Fibroblast of the conjunctiva (primary cell): ENCODE measurements around the gene BCKDHA.

Source experiments
- DNase-seq: peaks from one replicate; pipeline ENCODE4 v3.0.0-alpha.2; 2010; ENCODE audit warnings: low read depth

BCKDHA gene

DNA sequence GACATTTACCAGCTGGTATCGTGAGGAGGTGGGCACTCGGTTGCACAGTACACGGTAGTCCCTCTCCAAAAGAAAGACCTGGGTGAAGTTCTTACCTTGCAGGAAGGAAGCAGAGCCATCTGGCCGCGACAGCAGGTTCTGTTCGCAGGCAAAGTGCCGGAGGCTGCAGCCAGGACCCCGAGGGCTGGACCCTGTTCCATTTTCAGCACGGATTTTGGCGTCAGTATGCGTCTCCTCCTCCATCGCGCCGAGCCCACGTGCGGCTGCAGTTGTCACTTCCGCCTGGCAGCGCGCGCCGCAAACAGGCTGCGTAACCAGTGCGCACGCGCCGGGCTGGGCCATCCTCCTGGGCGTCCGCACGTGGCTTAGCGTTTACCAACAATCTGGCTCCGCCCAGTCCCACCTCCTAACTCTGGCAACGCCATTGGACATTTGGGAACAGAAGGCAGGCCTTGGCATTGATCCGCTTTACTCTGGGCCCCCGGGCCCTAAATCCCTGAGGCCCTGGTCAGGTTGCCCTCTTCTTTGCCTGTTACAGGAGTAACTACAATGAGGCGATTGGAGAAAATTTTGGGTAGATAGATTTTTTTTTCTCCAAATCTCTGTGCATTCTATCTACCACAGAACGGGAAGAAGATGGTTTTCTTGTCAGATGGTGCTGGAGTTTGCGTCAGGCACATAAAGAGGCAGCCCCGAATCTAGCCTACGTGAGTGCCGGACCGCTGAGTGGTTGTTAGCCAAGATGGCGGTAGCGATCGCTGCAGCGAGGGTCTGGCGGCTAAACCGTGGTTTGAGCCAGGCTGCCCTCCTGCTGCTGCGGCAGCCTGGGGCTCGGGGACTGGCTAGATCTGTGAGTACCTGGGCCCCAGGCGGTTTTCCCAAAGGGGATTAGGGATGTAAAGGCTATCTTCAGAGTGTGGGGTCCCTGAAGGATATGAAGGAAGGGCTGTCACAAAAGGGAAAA, at the start of gene BCKDHA, which contains the start of gene EXOSC5:
TSS of gene BCKDHA (plus strand) at position 733 of the 964 bp plus-strand sequence. CDS start at position 743, 10 bp downstream.
TSS of gene EXOSC5 (minus strand) at position 274 of the 964 bp plus-strand sequence. CDS start at position 243, 31 bp downstream.
- DNase-seq = peak; percentile 100

DNA sequence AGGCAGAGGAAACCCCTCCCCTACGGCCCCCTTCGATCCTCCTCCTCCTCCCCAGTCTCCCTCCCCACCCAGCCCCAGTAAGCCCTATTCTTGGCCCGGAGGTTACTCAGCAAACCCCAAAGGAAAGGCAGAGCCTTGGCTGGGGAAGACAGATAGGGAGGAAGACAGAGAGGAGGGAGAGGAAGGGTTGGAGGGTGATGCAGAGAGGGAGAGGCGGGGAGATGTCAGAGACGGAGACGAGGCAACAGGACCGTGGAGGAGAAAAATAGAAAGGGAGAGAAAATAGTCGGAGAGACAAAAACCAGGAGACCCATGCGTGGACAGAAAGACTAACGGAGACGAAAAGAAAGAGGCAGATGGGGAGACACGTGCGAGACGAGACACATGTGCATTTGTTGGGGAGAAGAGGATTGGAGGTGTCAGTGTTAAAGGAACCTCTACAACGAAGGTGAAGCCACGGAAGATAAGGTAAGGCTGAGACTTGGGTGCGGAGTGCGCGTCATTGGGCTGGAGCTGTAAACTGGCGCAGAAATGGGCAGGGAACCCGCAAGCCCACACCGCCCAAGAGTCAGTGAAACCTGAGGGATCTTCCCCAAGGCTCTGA, 46.8 kb upstream of the BCKDHA start:
- DNase-seq = no peak

DNA sequence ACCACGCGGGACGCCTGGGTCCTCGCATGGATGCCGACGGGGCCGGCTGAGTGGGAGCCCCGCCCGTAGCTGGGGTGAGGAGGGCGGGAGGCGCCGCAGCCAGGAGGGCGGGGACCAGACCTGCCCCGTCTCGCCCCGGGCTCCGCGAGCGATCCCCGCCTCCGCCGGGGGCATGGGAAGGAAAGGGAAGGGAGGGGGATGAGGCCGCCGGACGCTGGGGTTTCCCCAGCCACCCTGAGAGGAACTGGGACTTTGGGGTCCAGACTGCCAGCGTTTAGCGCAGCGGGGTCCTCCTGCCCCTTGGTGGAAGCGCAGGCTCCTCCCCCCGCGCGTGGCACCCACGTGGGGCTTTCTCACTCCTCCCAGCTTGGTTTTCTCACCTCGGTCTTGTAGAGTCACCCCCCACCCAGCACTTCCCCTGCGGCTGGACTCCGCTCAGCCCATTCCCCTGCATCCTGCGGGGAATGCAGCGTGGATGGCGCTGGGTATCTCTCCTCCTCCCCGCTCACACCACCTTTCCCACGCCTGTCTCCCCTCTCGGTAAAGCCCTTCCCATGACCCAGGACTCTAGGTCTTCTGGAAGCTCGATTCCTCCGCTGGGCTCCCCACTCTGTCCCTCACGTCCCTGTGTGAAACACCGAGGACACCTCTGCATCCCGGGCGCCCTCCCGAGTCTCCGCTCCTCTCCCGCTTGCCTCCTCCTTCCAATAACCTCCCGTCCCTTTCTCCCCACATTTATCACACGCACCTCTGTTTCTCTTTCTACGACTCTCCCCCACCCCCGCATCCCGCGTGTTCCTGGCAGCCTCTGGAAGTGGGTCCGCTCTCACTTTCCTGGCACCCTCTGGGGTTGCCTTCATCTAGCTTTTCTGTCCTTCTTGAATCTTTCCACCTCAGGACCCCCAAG, 46.0 kb upstream of the BCKDHA start:
- DNase-seq = no peak

DNA sequence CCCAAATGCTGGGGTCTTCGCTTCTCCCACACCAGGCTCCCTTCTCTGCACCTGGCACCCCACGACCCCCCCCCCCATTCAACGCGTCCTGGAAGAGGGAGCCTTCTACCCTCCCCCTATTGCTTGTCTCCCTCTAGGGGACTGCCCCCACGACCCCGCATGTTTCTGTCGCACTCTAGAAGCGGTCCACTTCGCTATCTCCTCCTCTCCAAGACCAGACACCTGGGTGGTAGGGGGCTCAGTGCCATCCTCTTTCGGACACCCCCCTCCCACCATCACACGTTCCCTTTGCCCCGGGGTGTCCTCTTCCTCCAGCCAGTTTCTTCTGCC, 45.4 kb upstream of the BCKDHA start:
- no peak for DNase-seq

DNA sequence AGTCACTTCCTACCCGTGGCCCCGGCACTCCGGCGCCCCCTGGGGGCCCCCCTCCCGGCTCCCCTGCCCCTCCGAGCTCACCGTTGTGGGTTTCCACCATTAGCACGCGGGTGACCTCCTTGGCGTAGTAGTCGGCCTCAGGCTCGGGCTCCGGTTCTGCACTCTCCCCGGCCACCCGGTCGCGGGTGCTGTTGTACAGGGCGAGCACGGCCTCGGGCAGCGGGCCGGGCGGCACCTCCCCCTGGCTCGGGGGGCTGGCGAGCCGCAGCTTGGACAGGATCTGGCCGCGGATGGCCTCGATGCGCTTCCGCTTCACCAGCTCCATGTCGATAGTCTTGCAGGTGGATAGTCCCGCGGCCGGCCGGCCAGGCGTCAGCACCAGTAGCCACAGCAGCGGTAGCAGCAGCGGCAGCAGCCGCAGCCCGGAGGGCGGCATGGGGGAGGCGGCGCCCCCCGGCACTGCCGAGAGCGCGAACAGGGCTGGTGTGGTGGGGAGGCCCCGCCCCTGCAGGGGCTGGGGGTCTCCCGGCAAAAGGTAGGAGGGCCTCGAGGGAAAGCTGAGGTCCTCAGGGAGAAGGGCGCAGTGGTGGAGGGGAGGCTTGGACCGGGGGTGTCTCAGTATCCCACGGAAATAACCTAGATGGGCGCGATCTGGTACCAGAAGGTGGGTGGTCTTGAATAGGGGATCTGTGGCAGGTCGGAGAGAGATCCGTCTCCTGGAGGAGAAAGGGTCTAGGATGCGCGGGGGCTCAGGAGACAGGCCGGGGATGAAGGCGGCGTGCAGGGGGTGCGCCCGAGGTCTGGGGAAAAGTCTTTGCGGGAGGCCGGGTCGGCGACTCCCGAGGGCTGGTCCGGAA, 44.8 kb upstream of the BCKDHA start:
- no peak for DNase-seq

DNA sequence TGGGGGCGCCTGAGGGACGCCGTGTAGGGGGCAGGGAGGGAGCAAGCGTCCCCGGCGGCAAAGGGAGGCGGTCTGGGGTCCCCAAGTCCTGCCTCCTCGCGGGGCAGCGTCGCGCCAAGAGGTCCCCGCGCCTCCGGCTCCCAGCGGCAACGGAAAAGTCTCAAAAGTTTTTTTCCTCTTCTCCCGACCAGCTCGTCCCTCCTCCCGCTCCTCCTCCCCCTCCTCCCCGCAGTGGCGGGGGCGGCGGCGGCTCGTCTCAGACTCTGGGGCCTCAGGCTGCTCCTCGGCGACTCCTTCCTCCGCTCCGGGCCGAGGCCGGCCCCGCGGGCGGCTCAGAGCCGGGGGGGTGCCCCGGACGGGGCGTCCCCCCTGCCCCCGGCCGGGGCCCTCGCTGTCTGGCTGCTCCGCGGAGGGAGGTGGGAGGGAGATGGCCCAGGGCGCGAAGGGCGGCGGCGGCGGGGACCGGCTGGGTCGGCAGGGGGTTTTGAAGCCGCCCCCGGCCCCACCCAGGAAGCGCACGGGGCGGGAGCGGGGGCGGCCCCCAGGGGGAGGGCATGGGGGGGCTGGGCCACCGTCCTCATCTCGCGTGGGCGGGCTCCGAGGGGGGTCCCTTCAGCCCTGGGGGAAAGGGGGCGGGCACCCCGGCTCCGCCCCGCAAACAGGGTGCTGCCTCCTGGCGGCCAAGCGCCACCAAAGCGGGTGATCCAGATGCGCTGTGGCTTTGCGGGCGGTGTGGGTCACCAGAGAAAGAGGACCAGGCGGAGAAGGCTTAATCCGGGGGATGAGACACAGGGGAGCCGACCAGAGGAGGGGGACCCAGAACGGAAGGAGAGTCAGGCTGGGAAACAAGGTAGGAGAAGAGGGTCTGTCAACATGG, 43.9 kb upstream of the BCKDHA start, which contains the start of gene TGFB1:
TSS of gene TGFB1 (minus strand) at position 457 of the 877 bp plus-strand sequence. CDS start 878 bp downstream, outside the sequence.
- DNase-seq = peak; percentile 67

DNA sequence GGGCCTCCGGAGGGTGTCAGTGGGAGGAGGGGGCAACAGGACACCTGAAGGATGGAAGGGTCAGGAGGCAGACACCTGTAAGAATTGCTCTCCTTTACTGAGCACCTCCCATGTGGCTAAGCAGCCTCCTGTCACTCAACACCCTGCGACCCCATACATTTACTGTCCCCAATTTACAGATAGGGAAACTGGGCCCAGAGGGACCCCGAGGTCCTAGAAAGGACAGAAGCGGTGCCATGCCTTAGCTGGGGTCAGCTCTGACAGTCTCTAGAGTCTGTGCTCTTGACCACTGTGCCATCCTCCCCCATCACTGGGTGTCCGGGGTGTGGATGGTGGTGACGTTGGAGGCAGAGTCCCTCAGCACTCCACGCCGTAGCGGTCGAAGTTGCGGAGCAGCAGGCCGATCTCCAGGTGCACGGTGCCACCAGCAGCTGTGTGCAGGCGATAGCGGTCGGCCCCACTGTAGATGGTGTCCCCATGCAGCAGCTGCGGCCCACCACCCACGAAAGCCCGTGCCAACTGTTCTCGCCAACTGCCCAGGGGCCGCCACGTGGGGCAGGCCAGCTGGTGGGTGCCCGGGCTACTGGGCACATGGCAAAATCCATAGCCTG, 43.2 kb upstream of the BCKDHA start:
- DNase-seq = no peak

DNA sequence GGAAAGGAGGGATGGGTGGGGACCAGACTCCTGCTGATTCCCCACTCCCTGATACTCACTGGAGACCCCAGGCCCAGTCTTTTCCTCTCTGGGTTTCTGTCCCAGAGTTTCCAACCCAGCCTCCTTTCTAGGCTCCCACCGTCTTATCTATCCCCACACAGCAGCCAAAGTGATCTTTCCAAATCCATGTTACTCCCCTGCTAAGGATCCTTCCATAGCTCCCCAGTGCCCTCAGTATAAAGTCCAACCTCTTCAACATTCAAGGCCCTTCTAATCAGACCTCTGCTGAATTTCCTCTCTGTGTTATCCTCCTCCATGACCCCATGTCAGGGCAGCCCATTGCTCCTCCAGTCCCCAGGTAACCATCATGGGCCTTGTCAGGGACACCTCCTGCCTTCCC, 42.6 kb upstream of the BCKDHA start:
- no peak for DNase-seq

DNA sequence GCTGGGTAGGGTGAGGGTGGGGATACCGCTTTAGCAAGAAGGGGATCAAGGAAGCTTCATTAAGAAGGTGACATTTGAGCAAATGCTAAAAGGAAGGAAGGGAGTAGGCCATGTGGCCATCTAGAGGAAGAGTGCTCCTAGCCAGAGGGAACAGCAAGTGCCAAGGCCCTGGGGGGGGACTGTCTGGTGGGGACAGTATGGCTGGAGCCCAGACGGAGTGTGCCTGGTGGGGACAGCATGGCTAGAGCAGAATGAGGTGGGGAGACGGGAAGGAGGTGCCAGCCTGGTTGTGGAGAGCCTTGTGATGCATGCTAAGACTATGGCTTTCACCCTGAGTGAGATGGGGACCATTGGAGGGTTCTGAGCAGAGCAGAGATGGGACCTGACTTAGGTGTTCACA, 41.8 kb upstream of the BCKDHA start:
- DNase-seq = no peak

DNA sequence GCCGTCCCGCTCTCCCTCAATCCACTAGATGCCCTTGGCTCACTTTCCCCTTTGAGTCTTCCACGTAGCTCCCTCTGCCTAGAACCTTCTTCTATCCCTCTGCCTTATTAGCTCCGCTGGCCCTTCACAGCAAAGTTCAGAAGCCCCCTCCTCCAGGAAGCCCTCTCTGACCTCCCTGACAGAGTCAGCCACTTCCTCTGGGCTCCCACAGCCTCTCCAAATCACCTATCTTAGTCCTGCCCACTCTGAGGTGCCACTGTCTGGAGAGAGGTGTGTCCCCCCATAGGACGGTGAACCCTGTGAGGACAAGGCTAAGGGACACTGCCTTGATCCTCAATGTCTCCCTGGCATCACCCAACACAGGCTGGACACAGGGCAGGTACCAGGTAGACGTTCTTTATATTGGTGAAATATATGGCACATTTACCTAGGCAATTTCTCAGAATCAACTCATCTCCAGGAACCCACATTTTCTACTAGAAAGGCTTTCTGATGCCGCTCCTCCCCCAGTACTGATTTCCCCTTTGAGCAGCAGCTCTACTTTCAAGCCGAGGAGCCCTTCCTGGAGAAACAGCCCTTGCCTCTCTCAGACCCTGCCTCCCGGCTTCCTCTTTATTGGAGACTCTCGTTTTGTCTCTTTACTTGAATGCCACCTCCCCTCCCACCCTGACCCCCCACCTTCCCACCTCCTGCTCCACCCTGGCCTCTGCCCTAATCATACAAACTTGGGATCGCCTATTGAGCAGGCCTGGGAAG, 40.5 kb upstream of the BCKDHA start:
- no peak for DNase-seq

DNA sequence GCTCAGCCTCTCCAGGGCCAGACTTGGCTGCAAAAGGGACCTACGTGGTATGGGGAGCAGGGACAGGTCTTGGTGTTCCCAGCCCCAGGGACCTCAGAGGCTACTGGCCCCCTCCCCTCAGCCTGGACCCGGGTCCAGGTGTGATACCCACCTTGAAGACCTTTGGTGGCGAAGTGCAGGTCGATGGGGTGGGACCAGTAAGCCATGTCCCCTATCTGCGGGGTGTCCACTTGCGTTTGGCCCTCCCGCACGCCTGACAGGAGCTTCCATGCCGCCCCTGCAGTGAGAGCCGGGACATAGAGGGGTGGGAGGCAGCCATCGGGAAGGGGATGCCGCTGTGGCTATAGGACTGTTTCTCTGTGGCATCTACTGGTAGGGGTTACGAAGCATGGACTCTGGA, 39.9 kb upstream of the BCKDHA start:
- DNase-seq = no peak

DNA sequence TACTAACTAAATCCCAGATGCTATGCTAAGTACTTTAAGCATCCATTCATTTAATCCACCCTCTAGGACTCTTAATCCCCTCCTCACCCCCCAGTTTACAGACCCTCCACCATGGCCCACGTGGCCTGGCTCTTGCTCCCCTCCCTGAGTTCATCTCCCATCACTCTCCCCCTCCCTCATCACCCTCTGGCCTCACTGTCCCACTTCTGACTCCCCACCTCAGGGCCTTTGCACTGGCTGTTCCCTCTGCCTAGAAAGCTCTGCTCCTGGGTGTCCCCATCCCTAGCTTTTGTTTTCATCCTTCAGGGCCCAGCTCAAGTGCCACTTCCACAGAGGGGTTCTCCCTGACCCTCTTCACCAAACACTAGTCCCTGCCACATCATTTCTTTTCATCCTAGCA, 37.9 kb upstream of the BCKDHA start:
- no peak for DNase-seq

DNA sequence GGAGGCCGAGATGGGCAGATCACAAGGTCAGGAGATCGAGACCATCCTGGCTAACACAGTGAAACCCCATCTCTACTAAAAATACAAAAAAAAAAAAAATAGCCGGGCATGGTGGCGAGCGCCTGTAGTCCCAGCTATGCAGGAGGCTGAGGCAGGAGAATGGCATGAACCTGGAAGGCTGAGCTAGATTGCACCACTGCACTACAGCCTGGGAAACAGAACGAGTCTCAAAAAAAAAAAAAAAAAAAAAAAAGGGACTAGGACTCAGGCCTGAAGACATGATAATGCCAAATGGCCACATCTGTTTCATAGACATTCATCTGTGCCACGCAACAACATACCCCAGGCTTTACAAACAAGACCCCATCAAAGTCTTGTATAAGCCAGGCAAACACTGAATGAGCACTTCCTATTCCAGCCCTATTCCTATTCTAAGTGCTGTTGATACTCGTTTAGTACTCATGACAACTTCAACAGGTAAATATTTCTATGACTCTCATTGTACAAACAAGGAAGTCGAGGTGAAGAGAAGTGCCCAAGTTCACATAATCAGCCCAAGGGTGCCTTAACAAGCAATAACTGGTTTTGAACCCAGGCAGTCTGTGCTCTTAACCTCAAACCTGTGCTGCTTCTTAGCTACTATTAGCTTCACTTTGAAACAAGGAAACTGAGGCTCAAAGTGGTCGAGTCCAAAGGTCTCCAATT, 35.3 kb upstream of the BCKDHA start:
- DNase-seq = no peak

DNA sequence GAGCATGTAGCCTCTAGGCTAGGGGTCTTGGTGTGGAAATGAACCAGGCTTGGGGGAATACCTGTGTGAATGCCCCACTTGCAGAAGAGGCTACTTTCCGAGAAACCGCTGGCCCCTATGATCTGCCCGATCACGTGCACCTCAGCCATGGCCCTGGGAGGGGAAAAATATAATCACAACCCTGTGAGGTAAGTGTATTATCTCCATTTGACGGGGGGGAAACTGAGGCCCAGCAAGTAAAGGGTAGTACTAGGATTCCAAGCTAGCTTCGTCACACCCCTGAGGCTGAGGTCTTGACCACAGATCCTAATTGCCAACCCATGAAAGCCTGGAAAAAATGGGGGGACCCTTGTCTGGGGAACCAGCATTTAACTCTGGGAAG, 34.3 kb upstream of the BCKDHA start:
- no peak for DNase-seq

DNA sequence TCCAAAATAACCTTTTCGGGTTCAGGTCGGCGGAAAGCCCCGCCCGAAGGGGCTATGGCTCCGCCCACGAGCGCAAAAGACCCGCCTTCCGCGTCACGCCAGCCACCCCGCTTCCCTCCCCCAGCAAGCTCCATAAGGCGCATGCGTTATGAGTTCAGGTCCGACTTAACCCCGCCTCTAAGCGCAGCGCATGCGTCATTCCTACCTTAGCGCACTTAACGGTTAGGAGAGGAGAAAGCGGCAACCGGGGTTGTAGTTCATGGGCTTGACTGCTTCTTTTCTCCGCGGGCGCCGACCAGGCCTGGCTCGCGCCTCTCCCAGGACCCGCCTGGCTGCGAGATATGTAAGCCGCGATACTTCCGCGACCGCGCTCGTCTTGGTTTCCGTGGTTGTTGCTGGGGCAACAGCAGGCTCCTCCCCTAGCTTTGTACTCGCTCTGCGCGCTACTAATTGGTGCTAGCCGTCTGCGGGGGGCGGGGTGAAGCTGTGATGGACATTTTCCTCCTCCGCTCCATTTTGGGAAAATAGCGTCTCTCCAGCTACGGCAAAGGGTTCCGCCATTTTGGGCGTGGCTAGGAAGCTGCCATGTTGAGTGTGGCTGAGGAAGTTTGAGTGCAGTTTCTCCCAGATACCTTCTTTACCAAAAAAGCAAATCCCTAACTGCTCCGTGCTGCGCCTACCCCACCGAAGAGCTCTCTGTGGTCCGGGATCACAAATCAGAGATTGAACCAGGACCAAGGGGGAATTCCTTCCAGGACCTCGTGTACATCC, 33.7 kb upstream of the BCKDHA start, which contains the start of gene B9D2:
TSS of gene B9D2 (minus strand) at position 397 of the 771 bp plus-strand sequence. CDS start 630 bp downstream, outside the sequence.
- DNase-seq = peak; percentile 98

DNA sequence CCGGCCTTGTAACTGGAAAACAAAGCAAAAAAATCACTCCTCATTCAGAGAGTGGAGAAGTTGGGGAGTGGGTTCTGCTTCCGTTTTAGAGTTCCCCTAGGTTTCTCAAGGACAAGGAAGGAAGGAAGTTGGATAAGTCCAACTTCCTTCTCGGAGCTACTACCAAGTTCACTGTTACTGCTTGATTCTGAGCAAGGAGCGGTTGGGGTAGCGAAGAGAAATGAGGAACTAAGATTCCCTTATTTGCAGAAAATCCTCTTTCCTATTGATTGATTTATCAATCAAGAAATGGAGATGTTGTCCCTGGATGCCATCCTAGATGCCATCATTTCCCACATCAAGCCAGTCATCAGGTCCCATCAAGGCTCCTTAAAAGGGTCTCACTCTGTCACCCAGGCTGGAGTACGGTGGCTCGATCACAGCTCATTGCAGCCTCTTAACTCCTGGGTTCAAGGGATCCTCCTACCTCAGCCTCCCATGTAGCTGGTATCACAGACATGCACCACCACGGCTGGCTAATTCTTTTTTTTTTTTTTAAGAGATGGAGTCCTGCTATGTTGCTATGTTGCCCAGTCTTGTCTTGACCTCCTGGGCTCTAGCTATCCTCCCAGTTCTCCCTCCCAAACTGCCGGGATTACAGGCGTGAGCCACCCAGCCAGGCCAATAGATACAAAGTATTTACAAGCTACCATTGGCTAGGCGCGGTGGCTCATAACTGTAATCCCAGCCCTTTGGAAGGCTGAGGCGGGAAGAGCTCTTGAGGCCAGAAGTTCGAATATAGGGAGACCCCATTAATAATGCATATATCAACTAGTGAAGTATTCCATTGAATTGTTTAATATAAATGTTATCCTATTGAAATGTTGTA, 32.9 kb upstream of the BCKDHA start:
- no peak for DNase-seq
